Measurements from ENCODE around the gene MR1. TPM values are rescaled to one million over a fixed set of nuclear protein-coding genes. Genes with fewer than 3 reads are reported as not detected.

MR1 gene
- total and polyA plus RNA-seq, 9 donors: 6.9 to 53.6 (median 15.5) TPM

- intact Hi-C loops (cut with DNase I): no loop called here
- peaks cover 11% of the 10 kb centered on the region for H3K4me1 ChIP-seq (ENCODE audit: insufficient read depth)
These were observed 67.9 kb downstream of the MR1 start for GRCh38 chr1:181101581-181102226.

GRCh38 chr1:181102841-181103240 is 69.1 kb downstream of the MR1 start:
- H3K27me3 ChIP-seq: no peaks in the 10 kb centered on the region
- no peak overlapping the region for H3K27ac ChIP-seq
- peaks cover 5% of the 10 kb centered on the region for H3K4me1 ChIP-seq (ENCODE audit: insufficient read depth)
- H3K4me3 ChIP-seq: no peak overlapping the region
- DNase-seq: no peak
- no peaks in the 10 kb centered on the region for H3K36me3 ChIP-seq
- TF ChIP-seq CTCF (IDR thresholded peaks at IDR 0.05) (no peak), EP300 (IDR thresholded peaks at IDR 0.05) (no peak)
- H3K9me3 ChIP-seq: no peaks in the 10 kb centered on the region
- intact Hi-C loops (cut with DNase I): no loop called here

More at GRCh38 chr1:181101581-181102226, 67.9 kb downstream of the MR1 start:
- 22 to 27% (median 22%) methylated on average over 9 of the region's 9 CpGs for WGBS, 3 donors
- Histone ChIP-seq H3K36me3 (no peaks in the 10 kb centered on the region), H3K27me3 (no peaks in the 10 kb centered on the region), H3K9me3 (no peaks in the 10 kb centered on the region), H3K27ac (no peak overlapping the region), H3K4me3 (no peak overlapping the region)
- TF ChIP-seq EP300 (IDR thresholded peaks at IDR 0.05) (no peak), POLR2A (IDR thresholded peaks at IDR 0.05) (no peak), CTCF (IDR thresholded peaks at IDR 0.05) (no peak)
- peak in 1 of 5 donors; percentile 22 for DNase-seq

GRCh38 chr1:181103399-181103798 is 69.6 kb downstream of the MR1 start:
- TF ChIP-seq POLR2A (IDR thresholded peaks at IDR 0.05) (no peak), CTCF (IDR thresholded peaks at IDR 0.05) (no peak)
- Histone ChIP-seq H3K4me3 (no peak overlapping the region), H3K4me1 (ENCODE audit: insufficient read depth) (peaks cover 5% of the 10 kb centered on the region), H3K36me3 (no peaks in the 10 kb centered on the region), H3K27me3 (no peaks in the 10 kb centered on the region), H3K27ac (no peak overlapping the region), H3K9me3 (no peaks in the 10 kb centered on the region)
- intact Hi-C loops (cut with DNase I): no loop called here
- DNase-seq: no peak
- 89 to 94% (median 91%) methylated on average over 7 of the region's 7 CpGs for WGBS, 3 donors

- Histone ChIP-seq H3K27ac (peak overlapping the region; percentile 40 to 78), H3K4me1 (ENCODE audit: insufficient read depth) (peaks cover 5% of the 10 kb centered on the region), H3K27me3 (no peaks in the 10 kb centered on the region), H3K36me3 (no peaks in the 10 kb centered on the region), H3K4me3 (peak overlapping the region; percentile 90), H3K9me3 (no peaks in the 10 kb centered on the region)
- TF ChIP-seq CTCF (IDR thresholded peaks at IDR 0.05): no peak
- no peak for TF ChIP-seq EP300 (IDR thresholded peaks at IDR 0.05)
- TF ChIP-seq POLR2A (IDR thresholded peaks at IDR 0.05): no peak
- intact Hi-C loops (cut with DNase I): no loop called here
- WGBS, 3 donors: 29 to 31% (median 30%) methylated on average over 17 of the region's 17 CpGs
- no peak for DNase-seq
These were observed 70.4 kb downstream of the MR1 start for GRCh38 chr1:181104042-181104789.
